Right ventricle myocardium superior (tissue), 1 donor: ENCODE results near the gene DCAF8L2. TPM values are rescaled to one million over a fixed set of nuclear protein-coding genes. Genes with fewer than 3 reads are reported as not detected.
"Not testable (repeated sequence)": the region's sequence is repeated elsewhere in the genome, so short reads cannot be mapped to it uniquely, and the experiment has no call there.

Experiments used
- ATAC-seq: fragments of 200-7000 bp; cut with Tn5 transposase; one replicate; pipeline ENCODE4 v1.9.1; 2020; ENCODE audit warnings: mild to moderate bottlenecking; ENCODE audit not compliant: poor library complexity
- DNase-seq: peaks from one replicate; pipeline ENCODE4 v3.0.0-alpha.2; 2020
- intact Hi-C: fragments of 100-400 bp; cut with DNase I; formaldehyde crosslinking; loops from one replicate; pipeline ENCODE4 v1.11.2; 2022
- total RNA-seq: library from RNA; stranded (reverse); fragmentation: NEBNext Ultra II Directional; extraction: Animal tissue kit (Norgen Biotek cat#: 25700); gene quantifications from one replicate; pipeline ENCODE4 v1.2.1, GENCODE V29; 2021
- donor health status: DM: no; HTN: yes; CAD: no; lungs with severe emphysema.

DCAF8L2 gene
- total RNA-seq, 1 donor from 2014 or later = not detected

- DNase-seq = no peak
- intact Hi-C loops = no loop called here
- no peak for ATAC-seq
These were observed 70.7 kb downstream of the DCAF8L2 start for GRCh38 chrX:27660878-27661277.

GRCh38 chrX:27671234-27671633, 81.1 kb downstream of the DCAF8L2 start:
- no peak for ATAC-seq
- DNase-seq = no peak
- intact Hi-C loops = no loop called here

GRCh38 chrX:27674491-27674890, 84.3 kb downstream of the DCAF8L2 start:
- no peak for DNase-seq
- no peak for ATAC-seq
- intact Hi-C loops = no loop called here

- DNase-seq (no peak), ATAC-seq (no peak)
- intact Hi-C loops = no loop called here
These were observed 85.3 kb downstream of the DCAF8L2 start for GRCh38 chrX:27675493-27675892.

GRCh38 chrX:27679281-27679680, 89.1 kb downstream of the DCAF8L2 start:
- ATAC-seq (no peak), DNase-seq (no peak)
- intact Hi-C loops = no loop called here

- DNase-seq = no peak
- intact Hi-C loops = loop anchor here (5.0 kb wide), 1 partner anchor 123 kb away; no protein-coding TSS in a partner anchor
- no peak for ATAC-seq
These were observed 90.6 kb downstream of the DCAF8L2 start for GRCh38 chrX:27680726-27681125.

DNA sequence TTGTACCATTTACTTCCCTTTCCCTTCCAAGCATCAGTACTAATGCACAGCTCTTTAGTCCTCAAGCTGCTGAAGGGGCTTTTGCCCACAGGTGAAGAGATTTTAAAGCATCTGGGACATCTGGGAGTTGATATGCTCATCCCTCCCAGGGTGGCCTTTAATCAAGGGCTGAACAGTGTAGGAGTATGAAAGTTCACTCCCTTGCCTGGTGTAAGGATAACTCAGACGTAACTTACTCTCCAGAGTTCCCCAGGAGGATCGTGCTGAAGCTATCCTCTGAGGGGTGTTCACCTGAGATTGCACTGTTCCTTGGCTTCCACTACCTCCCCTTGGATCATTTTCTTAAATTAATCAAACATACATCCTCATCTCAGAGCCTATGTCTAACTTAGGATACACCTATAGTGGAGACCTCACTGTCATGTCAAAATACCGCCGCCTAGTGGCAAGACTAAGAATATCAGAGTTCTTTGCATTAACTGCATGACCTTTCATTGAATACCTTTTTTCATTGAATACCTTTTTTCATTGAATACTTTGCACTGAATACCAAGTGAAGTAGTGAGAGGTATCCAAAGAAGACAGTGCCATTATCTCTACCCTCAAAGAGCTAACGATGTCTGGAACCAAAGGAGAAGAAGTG, 93.5 kb downstream of the DCAF8L2 start:
- intact Hi-C loops = loop anchor here (5.0 kb wide), 1 partner anchor 126 kb away; no protein-coding TSS in a partner anchor

DNA sequence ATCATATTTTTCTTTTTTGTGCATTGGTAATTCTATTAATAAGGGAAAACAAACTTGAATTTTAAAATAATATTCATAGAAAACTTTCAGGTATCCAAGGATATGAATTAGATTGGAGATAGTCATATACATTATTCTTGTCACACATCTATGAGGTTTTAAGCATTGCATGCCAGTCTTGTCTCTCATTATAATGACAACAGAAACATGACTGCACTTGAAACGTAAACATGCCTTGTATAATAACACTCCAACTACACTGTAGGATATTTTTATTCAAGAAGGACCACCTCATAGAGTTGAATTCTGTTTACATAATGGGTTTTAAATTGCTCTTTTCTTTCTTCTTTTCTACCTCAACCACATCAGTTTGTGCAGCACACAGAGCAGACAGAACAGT, 104.5 kb downstream of the DCAF8L2 start:
- no peak for DNase-seq
- no peak for ATAC-seq
- intact Hi-C loops = no loop called here

More for the DNA sequence above, 93.5 kb downstream of the DCAF8L2 start:
- not testable (repeated sequence) for DNase-seq, ATAC-seq

DNA sequence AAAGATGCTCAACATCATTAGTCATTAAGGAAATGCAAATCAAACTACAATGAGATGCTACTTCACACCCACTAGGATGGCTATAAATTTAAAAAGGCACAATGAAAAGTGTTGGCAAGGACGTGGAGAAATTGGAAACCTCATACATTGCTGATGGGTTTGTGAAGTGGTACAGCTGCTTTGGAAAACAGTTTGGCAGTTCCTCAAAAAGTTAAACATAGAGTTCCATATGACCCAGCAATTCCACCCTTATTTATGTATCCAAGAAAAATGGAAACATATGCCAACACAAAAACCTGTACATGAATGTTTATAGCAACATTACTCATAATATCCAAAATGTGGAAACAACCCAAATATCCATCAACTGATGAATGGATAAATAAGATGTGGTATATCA, 116.4 kb downstream of the DCAF8L2 start:
- ATAC-seq = no peak
- intact Hi-C loops = no loop called here
- DNase-seq = no peak

DNA sequence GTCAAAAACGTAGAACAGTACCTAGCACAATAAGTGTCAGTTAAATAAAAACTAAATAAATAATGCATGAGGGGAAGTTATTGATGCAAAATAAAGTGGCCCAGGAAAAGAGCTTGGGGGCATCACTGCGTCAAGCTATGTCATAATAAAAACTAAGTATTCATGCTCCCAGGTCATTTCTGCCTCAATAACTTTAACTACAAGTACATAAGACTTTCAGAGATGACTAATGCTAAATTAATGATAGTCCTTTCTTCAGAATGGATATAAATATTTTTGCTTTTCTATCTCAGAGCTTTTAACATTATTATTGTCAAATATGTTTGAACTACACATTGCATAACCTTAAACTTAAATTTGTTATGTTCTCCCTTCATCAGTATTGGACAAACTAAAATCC, 125.5 kb downstream of the DCAF8L2 start:
- intact Hi-C loops = no loop called here
- no peak for DNase-seq
- ATAC-seq = no peak

DNA sequence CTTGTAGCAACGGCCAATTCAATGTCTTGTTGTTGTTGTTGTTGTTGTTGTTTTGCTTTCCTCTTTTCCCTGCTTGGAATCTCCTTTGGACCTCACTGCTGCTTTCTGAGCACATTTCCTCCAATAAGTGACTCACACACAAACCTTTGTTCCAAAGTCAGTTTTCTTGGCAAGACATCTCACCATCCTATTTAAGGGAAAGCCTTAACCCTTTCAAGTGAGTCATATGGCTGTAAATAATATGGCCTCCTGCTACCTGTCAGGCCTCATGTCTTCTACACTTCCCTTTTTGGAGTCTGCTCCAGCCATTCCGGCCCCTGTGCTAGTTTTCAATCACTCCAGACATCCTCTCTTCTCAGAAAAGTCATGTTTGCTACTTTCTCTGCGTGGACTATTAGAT, 138.1 kb downstream of the DCAF8L2 start:
- DNase-seq (no peak), ATAC-seq (no peak)
- intact Hi-C loops = no loop called here

- DNase-seq = no peak
- intact Hi-C loops = no loop called here
- no peak for ATAC-seq
These were observed 141.8 kb downstream of the DCAF8L2 start for GRCh38 chrX:27731962-27732361.

GRCh38 chrX:27735914-27736313, 145.8 kb downstream of the DCAF8L2 start:
- DNase-seq = no peak
- intact Hi-C loops = no loop called here
- no peak for ATAC-seq

DNA sequence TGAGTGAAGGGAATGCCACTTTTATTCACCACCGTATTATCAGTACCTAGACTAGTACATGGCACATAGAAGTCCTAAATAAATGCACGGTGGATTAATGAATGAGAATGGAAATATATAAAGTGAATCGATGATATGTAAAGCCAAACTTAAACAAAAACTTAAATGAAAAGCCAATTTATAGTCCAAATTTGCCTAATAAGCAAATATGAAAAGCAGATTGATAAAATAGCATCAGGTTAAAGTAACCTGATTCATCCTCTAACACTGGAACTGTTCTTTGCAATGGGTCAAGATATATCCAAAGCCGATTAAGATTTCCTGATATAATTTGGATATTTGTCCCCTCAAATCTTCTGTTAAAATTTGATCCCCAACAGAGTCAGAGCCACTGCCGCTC, 150.8 kb downstream of the DCAF8L2 start:
- no peak for DNase-seq
- intact Hi-C loops = no loop called here
- ATAC-seq = no peak

GRCh38 chrX:27743521-27743920, 153.4 kb downstream of the DCAF8L2 start:
- DNase-seq, ATAC-seq, intact Hi-C loops: not testable (repeated sequence)

DNA sequence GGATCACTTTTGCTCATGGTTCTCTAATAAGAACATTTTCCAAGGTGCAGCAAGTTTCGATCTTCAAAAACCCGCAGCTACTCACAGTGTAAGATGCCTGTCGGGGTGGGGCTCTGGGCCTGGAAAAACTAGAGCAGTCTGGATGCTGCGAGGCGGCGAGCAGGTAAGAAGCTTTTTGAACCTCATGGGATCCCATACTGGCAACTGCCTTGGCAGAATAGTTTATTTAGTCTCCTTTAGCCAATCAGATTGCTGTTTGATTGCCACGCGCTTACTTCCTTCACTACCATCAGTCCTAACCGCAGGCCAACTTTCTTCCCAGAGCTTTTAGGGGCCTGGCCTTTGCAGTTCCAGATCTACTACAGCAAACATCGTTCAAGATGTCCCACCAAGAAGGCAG, 156.4 kb downstream of the DCAF8L2 start:
- DNase-seq (no peak), ATAC-seq (no peak)
- intact Hi-C loops = no loop called here

DNA sequence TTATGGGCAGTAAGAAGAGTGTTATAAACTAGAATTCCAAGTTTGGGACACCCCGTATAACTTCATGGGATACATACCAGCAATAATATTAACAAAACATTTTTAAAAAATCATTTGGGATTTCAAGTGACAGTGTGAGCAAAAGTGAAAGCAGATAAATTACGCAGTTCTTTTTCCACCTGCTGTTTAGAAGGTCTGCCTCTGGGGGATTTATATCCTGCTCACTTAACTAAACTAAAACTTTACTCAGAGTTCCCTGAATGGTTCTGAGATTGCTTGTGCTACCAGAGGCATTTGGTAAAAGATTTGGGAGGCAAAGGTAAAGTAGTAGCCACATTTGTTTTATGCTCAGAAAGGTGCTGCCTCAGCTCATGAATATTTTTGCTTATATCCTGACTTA, 160.2 kb downstream of the DCAF8L2 start:
- intact Hi-C loops, ATAC-seq, DNase-seq: not testable (repeated sequence)

DNA sequence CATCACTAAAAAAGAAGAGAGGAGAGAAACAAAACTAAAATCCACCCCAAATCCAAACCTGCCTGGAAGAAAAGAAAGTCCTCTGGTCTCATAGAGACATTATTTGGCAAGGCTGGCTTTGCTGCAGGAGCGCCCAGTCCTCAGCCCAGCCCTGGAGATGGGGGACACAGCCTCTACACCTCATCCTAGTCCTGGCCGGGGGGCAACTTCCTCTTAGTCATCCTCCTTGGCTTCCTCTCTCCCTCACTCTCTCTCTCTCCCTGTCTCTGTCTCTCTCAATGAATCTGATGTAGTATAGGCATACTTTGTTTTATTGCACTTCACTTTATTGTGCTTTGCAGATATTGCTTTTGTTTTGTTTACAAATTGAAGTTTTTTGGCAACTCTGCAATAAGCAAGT, 161.8 kb downstream of the DCAF8L2 start:
- intact Hi-C loops = no loop called here
- no peak for DNase-seq
- ATAC-seq = no peak

DNA sequence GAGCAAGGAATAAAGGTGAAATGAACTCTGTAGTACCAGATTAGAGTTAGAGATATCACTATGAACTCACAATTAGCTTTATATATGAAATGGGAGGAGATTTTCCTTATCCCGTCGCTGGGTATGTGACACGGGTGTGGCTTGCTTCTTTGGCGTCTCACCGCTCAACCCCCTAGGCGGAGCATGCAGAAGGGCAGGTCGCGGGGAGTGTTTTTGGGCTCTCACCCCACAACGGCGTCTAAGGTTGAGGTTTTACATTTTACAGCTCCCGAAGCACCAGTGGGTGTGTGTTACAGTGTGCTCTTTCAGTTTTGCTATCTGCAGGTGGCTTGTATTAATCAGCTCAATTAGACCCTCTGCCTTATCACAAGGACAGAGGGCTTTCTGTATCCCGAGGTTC, 175.6 kb downstream of the DCAF8L2 start:
- no peak for ATAC-seq
- no peak for DNase-seq
- intact Hi-C loops = no loop called here

DNA sequence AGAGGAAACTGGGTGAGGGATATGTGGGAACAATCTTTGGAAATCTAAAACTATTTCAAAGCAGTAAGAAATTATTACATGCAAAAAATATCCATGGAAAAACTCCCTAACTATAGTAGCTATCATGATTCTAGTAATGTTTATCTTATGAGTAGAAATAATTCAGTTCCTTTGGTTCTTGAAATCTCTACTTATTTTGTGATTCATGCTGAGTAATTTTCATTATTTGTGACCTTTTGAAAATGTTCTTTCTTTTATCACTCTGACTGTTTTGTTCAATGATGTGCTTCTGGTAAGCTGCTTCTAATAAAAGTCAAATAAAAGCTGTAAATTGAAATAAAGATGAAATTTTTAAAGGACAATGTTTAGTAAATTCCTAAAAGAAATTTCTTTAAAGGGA, 177.2 kb downstream of the DCAF8L2 start:
- ATAC-seq (no peak), DNase-seq (no peak)
- intact Hi-C loops = no loop called here

- DNase-seq (no peak), ATAC-seq (no peak)
- intact Hi-C loops = no loop called here
These were observed 185.8 kb downstream of the DCAF8L2 start for GRCh38 chrX:27775984-27776383.
